Activated T-helper 9 cell treated with anti-CD3 and anti-CD28 coated beads, Interleukin-2, amount 50 U/mL, for 16 hours (primary cell): Measurements from ENCODE around the gene TIAM1.

Experiments used
- DNase-seq: peaks from one replicate; pipeline ENCODE4 v3.0.0-alpha.2; 2020; ENCODE audit warnings: low read depth

TIAM1 gene

GRCh38 chr21:31078216-31078615 is 265.8 kb downstream of the TIAM1 start:
- no peak for DNase-seq

DNA sequence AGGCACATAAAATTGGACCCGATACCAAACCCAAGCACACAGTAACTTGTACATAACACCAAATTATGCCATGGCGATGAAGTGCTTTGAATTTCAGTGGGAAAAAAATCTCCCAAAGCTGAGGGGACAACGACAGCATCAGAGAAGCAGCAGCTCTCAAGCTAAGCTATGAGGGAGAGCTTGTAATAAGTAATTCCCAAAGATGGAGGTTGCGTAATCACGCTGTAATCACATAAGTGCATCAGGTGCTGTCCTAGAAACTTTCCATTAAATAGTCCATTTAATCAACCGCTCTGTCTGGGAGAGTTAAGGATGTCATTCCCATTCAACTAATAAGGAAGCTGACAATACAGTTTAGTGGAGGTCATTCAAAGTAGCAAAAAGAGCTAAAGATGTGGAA is 268.2 kb downstream of the TIAM1 start:
- DNase-seq: no peak

DNA sequence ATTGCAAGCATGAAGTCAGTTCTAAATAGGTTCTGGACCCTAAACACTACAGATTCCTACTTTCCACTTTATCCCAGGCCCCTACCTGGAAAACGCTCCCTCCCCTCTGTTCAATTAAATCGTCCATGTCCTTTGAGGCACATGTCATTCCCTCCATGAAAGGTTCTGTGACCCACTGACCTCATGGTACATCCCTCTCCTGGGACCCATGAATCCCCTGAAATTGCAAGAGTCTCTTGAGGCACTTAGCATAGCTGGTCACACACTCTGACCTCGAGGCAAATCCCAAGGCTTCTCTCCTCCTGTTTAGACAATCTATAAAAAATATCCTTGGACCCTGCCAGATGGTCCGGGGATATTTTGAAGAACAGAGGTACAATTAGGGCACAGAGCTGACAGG is 271.5 kb downstream of the TIAM1 start:
- no peak for DNase-seq
